Activated CD4-positive, CD25-positive, alpha-beta regulatory T cell treated with anti-CD3 and anti-CD28 coated beads, Interleukin-2, amount 50 U/mL, for 16 hours (primary cell): ENCODE data around the gene CGA.
"Not testable (repeated sequence)": the region's sequence is repeated elsewhere in the genome, so short reads cannot be mapped to it uniquely, and the experiment has no call there.

Source experiments
- DNase-seq: peaks from one replicate; pipeline ENCODE4 v3.0.0-alpha.2; 2020; ENCODE audit warnings: low read depth, low spot score

The CGA gene

GRCh38 chr6:87095087-87095509 lies at the start of gene CGA:
Gene CGA (minus strand): TSS chr6:87095106. CDS start chr6:87088200, 6,906 bp downstream.
- DNase-seq, result no peak

DNA sequence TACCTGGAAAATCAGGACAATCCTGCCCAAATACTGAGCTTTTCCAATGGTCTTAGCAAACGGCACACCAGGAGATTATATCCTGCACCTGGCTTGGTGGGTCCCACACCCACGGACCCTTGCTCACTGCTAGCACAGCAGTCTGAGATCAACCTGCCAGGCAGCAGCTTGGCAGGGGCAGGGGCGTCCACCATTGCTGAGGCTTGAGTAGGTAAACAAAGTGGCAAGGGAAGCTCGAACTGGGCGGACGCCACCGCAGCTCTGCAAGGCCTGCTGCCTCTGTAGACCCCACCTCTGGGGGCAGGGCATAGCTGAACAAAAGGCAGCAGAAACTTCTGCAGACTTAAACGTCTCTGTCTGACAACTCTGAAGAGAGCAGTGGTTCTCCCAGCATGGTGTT lies 45.0 kb upstream of the CGA start:
- not testable (repeated sequence) for DNase-seq

DNA sequence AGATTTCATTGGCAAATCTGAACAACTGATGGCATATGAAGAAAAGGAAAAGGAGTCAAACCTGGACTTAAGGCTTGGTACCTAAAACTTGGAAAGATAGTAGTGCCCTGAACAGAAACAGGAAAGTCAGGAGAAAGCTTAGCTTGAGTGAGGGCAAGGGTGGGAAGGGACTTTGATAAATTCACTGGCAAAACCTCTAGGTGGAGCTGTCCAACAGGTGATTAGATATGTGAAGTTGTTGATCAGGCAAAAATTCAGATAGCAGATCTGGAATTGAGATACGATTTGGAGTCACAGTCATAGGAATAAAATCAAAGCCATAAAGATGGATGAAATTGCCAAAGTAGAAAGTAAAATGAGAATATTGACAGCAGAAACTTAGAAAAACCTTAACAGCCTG lies 44.3 kb upstream of the CGA start:
- DNase-seq, result peak; percentile 19

- no peak for DNase-seq
These were observed 42.1 kb upstream of the CGA start for GRCh38 chr6:87136963-87137362.

GRCh38 chr6:87127737-87128136 lies 32.8 kb upstream of the CGA start:
- DNase-seq, result no peak

DNA sequence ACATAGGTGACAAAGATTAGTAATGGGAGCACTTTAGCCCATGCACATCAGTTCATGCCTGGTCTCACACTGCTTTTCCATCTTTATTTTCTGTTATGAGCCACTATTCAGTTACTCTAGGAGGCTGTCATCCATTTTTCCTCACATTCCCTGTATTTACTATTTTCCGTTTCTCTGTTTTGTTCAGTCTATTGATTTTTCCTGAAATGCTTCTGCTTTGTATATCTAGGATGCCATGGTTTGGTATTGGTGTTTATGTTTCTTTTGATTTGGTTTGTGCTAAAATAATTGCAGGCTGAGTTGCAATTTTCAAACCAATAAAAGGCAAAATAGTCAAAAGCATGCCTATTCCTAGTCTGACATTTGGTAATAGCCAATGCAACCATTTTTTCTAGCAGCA lies 31.6 kb upstream of the CGA start:
- no peak for DNase-seq

DNA sequence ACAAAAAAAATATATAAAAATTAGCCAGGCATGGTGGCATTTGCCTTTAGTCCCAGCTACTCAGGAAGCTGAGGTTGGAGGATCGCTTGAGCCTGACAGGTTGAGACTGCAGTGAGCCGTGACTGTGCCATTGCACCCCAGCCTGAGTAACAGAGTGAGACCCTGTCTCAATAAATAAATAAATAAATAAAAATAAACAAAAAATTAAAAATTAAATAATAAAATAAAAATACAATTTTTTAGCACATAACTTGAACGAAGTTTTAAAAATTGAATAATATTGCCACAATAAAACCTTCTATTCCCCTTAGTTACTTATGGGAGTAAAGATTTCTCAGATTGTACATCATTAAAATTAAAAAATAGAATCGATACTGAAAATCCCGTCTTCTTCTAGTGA lies 29.2 kb upstream of the CGA start:
- no peak for DNase-seq

GRCh38 chr6:87122477-87122876 lies 27.6 kb upstream of the CGA start:
- DNase-seq, result no peak

DNA sequence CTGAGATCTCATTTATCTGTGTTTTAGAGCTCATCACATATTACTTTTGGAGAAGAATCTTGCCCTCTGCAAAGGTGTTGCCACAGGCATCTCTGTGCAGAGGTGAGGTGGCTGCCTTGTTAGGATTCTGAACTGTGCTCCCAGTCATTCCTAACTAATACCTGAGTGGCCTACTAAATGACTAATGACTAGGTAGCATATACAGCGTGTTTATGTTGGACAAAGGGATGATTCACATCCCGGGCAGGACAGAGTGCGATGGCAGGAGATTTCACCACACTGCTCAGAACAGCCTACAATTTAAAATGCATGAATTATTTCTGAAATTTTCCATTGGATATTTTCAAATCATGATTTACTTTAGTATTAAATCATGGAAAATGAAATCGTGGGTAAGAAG lies 23.1 kb upstream of the CGA start:
- no peak for DNase-seq

DNA sequence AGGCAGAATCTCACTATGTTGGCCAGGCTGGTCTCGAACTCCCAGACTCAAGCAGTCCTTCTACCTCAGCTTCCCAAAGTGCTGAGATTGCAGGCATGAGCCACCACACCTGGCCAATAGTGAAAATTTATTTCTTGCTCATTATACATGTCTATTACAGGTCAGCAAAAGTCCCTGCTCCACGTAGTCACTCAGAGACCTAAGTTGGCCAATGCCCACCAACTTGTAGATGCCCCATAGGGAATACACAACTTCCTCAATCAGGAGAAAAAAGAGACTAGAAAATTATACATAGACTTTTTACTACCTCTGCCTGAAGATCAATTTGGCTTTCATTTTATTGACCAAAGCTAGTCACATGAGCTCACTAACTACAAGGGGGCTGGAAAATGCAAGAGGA lies 22.0 kb upstream of the CGA start:
- DNase-seq, result no peak

DNA sequence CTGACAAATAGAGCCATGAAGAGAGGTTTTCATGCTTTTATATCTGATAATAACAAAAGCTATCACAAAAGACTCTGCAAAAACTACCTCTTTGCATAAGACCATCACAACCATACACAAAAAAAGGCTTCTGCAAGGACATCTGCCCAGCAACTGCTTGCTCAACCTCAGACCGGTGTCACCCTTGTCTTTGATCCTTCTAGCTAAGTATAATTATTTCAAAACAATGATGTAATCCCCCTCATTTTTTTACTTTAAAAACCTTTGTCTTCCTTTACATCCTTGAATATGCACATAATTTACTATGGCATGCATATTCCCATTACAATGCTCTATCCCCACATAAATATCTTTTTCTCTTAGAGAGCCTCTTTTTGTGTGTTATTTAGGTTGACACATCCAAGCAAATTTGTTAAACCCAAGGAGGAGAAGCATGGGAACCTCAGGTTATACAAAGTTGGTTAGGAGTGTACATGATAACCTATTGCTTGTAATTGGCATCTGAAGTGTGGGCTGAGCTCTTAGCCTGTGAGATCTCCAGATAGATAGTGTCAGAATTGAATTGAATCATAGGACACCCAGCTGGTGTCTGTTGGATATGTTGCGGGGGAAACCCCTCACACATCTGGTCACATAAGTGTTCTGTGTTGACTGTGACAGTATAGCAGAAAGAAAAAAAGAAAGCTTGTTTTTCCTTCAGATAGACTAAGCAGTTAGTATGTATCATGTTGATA lies 20.7 kb upstream of the CGA start:
- no peak for DNase-seq

DNA sequence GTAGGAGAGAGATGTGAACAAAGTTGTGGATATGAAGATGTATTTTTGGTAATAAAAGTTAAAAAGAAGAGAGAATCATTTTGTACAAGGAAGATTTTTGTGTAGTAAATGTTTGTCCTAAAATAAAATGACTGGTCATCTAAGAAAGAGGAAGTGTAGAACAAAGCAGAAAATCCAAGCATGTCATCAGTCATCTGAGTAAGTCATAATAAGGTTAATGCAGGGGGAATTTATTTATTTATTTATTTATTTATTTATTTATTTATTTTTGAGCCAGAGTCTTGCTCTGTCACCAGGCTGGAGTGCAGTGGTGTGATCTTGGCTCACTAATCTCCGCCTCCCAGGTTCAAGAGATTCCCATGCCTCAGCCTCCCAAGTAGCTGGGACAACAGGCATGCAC lies 15.7 kb upstream of the CGA start:
- no peak for DNase-seq

GRCh38 chr6:87105823-87106222 lies 10.9 kb upstream of the CGA start:
- DNase-seq, result no peak

GRCh38 chr6:87104667-87105066 lies 9.8 kb upstream of the CGA start:
- DNase-seq, result no peak

DNA sequence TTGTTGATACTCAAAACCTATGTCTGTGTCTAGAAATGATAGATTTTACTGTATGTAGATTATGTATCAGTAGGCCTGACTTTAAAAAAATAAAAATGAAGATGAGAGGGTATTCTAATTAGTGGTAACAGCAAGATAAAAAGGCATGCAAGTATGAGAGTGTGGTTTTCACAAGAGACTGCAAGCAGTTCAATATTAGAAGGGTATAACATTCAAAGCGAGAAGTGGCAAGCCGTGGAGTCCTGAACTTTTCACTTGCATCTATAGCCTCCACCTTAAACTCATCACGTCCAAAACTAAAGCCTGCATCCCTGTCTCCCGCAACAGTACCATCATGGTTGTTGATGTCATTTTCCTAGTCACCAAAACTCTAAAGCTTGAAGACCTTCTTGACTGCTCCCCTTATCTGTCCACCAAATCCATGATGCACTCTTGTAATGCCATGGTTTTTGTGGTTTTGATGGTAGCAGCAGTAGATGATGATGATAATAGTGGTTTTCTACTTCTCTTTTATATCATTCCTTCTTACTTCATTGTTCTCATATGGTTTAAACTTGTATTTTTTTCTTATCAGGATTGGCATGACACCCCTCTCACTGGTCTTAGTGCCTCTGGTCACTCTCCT lies 9.2 kb upstream of the CGA start:
- DNase-seq, result no peak

- no peak for DNase-seq
These were observed 7.3 kb upstream of the CGA start for GRCh38 chr6:87102151-87102621.

DNA sequence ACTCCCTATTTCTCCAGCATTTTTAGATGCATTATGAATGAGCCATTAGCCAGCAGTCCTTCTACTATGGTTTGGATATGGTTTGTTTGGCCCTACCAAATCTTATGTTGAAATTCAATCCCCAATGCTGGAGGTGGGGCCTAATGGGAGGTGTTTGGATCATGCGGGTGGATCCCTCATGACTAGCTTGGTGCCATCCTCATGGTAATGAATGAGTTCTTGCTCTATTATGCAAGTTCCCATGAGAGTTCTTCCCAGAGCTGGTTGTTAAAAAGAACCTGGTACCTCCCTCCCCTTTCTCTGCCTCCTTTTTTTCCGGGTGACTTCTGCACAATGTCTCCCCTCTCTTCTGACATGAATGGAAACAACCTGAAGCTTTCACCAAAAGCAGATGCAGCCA lies 6.2 kb upstream of the CGA start:
- DNase-seq, result no peak

GRCh38 chr6:87100216-87100615 lies 5.3 kb upstream of the CGA start:
- DNase-seq, result no peak

GRCh38 chr6:87099472-87099871 lies 4.6 kb upstream of the CGA start:
- no peak for DNase-seq

DNA sequence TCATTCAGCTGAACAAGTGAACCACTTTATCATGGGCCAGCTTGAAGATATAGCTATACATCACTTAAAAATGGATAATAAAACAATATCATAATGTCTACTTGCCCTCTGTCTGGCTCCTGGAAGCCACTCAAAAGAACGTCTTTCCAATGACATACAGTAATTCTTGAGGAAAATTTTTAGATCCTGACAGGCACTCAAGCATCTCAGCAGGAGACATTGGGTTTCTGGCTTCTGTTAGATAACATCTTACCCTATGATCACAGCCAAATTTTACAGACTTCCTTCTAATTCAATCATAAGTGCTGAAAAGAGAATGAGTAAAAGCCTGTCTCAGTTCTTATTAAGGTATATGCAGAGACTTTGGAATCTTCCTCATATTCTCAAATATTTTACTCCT lies 330 bp downstream of the CGA start:
- DNase-seq, result no peak

- no peak for DNase-seq
These were observed 1.3 kb downstream of the CGA start for GRCh38 chr6:87093651-87094050.

GRCh38 chr6:87093199-87093598 lies 1.7 kb downstream of the CGA start:
- no peak for DNase-seq

GRCh38 chr6:87092435-87092834 lies 2.5 kb downstream of the CGA start:
- DNase-seq, result no peak
